Stomach (tissue), 4 donors: Measurements from ENCODE around the gene SLC38A7.

Experiments used
- CTCF ChIP-seq, 7 experiments: fragments of 450-650 bp in 4 of 7; fragments of 200-600 bp in 3 of 7; sonication (generic) in 3 of 7; IDR thresholded peaks; one replicate each; pipeline ENCODE4 v1.5.1; 2016 to 2019; ENCODE audit warnings: antibody characterized with exemption in 7 of 7, control low read depth in 2 of 7, mild to moderate bottlenecking in 1 of 7
- POLR2A ChIP-seq, 4 donors: fragments of 450-650 bp; IDR thresholded peaks; one replicate each; pipeline ENCODE4 v1.6.1; 2016; ENCODE audit warnings: antibody characterized with exemption in 4 of 4, control low read depth in 2 of 4, mild to moderate bottlenecking in 1 of 4, moderate library complexity in 1 of 4

- TF ChIP-seq CTCF (IDR thresholded peaks at IDR 0.05), result no peak
- no peak for TF ChIP-seq POLR2A (IDR thresholded peaks at IDR 0.05)
These were observed 48.7 kb upstream of the SLC38A7 start for GRCh38 chr16:58733248-58733670.
